IPS-NIHi7 (cell line): Measurements from ENCODE around the gene HADHB.
A peak's percentile ranks its signal among the peaks of the same experiment; 100 is the strongest.
"Not testable (repeated sequence)": the region's sequence is repeated elsewhere in the genome, so short reads cannot be mapped to it uniquely, and the experiment has no call there.

ENCODE experiments used
- DNase-seq: peaks from one replicate; pipeline ENCODE4 v3.0.0; 2012; ENCODE audit warnings: mixed read lengths; ENCODE audit errors: extremely low spot score

Gene HADHB

GRCh38 chr2:26245231-26245732, 543 bp downstream of the HADHB start:
- peak; percentile 36 for DNase-seq

- DNase-seq: no peak
Measured at GRCh38 chr2:26245810-26246209, 1.1 kb downstream of the HADHB start.

GRCh38 chr2:26246818-26247217, 2.1 kb downstream of the HADHB start:
- no peak for DNase-seq

GRCh38 chr2:26249625-26250024, 4.9 kb downstream of the HADHB start:
- DNase-seq: no peak

GRCh38 chr2:26251893-26252292, 7.2 kb downstream of the HADHB start:
- DNase-seq: no peak

GRCh38 chr2:26255759-26256384, 11.1 kb downstream of the HADHB start:
- no peak for DNase-seq

GRCh38 chr2:26258836-26259235, 14.1 kb downstream of the HADHB start:
- DNase-seq: not testable (repeated sequence)

GRCh38 chr2:26268213-26268612, 23.5 kb downstream of the HADHB start:
- no peak for DNase-seq

- not testable (repeated sequence) for DNase-seq
Measured at GRCh38 chr2:26268670-26269385, 24.1 kb downstream of the HADHB start.

GRCh38 chr2:26269571-26270158, 24.9 kb downstream of the HADHB start:
- no peak for DNase-seq

- DNase-seq: no peak
Measured at GRCh38 chr2:26270373-26270772, 25.6 kb downstream of the HADHB start.

GRCh38 chr2:26273501-26273900, 28.8 kb downstream of the HADHB start:
- no peak for DNase-seq

- no peak for DNase-seq
Measured at GRCh38 chr2:26274058-26274613, 29.4 kb downstream of the HADHB start.

GRCh38 chr2:26276484-26277227, 31.9 kb downstream of the HADHB start:
- DNase-seq: no peak

- DNase-seq: no peak
Measured at GRCh38 chr2:26279886-26280285, 35.1 kb downstream of the HADHB start.

GRCh38 chr2:26281226-26281625, 36.5 kb downstream of the HADHB start:
- no peak for DNase-seq

- no peak for DNase-seq
Measured at GRCh38 chr2:26283606-26284005, 38.9 kb downstream of the HADHB start.

GRCh38 chr2:26284132-26284531, 39.4 kb downstream of the HADHB start:
- no peak for DNase-seq

- no peak for DNase-seq
Measured at GRCh38 chr2:26285931-26286330, 41.2 kb downstream of the HADHB start.

GRCh38 chr2:26290001-26290400, 45.3 kb downstream of the HADHB start:
- DNase-seq: no peak

- DNase-seq: no peak
Measured at GRCh38 chr2:26292646-26293045, 47.9 kb downstream of the HADHB start.

- DNase-seq: no peak
Measured at GRCh38 chr2:26295511-26295910, 50.8 kb downstream of the HADHB start.
